ENCODE measurements around the gene ANKRD55.
"Not testable (repeated sequence)": the region's sequence is repeated elsewhere in the genome, so short reads cannot be mapped to it uniquely, and the experiment has no call there.

The ANKRD55 gene

DNA sequence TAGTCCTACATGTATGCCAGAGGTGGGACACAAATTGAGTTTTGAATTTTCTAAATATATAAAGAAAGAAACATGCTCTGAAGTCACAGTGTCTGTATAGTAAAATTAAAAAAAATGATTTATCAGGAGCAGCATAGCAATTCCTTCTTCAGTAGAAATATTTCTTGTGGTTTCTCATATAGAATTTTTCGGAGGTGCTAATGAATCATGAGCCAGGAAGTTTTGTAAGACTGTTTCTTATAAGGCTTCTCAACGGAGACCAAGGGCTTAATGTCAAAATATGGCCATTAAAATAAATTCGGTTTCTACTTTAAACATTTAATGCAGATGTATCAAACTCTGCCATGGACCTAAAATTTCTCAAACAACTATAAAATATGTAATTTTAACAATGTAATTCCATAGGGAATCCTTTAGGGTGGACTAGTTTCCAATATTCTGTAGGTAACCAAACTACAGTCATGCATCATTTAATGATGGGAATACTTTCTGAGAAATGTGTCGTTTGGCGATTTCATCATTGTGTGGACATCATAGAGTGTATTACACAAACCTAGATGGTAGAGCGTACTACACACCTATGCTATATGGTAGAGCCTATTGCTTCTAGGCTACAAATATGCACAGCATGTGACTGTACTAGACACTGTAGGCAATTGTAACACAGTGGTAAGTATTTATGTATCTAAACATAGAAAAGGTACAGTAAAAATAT lies 66.3 kb downstream of the ANKRD55 start:
- DNase-seq = no peak

DNA sequence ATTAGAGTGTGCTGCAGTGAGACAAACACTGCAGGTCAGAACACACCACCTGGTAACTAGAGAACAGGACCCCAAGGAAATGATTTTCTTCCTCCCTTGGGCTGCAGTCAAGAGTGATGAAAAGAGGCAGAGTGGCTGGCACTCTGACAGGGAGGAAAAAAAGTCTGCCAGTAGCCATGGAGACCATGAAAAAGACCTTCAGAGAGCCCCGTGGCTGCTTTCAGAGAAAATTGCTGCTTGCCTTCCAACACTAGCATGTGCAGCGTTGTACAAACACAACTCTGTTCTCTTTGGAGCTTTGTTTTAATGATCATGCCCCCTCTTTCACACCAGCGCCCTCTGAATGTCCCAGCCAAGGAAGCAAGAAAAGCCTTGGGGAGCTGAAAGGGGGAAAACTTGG lies 68.8 kb downstream of the ANKRD55 start:
- no peak for DNase-seq

DNA sequence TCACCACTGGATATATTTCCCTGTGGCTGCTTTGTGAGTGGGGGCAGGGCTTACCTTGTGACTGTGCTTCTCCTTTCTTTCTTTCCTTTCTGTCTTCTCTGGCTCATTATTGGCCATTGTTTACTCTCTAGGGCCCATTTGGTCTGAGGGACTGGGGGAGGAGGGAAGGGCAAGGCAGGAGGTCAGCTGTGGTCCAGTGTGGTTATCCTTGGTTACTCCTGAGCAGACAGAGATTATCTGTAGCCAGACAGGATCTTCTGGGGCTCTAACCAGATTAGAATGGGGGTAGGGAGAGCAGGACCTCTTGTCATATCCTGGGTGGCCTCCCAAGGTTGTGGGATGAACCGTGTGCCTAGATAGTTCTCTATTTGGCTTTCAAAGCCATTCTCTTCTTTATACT lies 71.2 kb downstream of the ANKRD55 start:
- DNase-seq = no peak

DNA sequence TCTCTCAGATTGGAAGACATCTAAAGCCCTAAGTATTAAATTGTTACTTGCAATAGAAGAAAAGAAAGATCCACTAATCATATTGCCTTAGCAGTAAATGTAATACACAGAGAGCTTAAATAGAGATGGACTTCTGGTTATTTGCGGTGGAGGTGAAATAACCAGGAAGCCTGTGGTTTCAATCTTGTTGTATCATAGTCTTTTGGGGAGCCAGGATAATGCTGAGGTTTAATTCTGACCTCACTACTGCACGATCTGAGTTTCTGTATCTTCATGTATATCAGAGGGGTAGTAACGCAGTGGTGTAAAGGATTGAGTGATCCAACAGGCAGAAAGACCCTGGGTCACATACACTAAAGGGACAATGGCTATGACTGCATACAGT lies 71.7 kb downstream of the ANKRD55 start:
- DNase-seq = no peak

DNA sequence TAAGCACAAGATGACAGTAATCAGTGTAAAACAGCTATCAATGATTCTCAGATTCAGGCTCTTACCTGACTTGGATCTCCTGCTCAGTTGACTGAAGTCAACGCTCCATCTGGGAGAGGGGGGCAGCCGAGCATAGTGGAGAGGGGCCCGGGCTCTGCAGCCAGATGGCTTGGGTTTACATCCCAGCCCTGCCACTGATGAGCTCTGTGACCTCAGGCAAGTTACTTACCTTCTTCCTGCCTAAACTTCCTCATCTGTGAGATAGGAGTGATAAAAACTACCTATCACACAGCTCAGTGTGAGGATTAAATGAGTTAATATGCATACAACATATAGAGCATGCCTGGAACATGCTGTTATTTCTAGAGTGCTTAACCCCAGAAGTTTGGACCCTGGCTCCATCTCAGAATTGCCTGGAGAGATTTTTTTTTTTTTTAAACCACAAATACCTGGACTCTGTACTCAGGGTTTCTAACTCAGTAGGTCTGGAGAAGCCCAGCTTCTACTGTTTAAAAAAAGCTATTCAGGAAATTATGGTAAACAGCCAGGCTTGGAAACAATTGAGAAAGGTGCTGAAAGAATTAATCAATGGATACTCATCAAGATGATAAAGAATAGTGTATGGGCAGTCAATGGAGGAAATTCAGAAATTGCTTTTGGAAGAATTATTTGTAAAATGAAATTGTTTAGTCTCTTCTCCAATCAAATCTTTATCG lies 72.2 kb downstream of the ANKRD55 start:
- no peak for DNase-seq

DNA sequence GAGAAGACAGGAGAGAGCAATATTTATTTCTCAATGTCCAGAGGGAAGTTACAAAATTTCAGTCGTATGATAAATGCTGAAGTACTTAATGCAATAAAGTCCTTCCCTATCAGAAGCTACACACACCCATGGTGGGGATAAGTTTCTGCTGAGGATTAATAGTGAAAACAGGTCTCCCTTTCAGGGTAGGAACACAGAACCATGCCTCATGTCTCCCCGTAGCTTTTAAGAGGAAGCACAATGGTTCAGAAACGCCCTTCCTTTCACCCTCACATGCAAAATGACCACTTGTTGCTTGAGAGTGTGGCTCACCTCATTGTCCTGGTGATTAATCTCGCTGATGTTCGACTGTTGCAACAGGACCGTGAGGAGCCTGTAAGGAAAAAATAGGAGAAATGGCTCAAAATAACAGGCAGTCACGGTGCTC lies 73.6 kb downstream of the ANKRD55 start:
- no peak for DNase-seq

DNA sequence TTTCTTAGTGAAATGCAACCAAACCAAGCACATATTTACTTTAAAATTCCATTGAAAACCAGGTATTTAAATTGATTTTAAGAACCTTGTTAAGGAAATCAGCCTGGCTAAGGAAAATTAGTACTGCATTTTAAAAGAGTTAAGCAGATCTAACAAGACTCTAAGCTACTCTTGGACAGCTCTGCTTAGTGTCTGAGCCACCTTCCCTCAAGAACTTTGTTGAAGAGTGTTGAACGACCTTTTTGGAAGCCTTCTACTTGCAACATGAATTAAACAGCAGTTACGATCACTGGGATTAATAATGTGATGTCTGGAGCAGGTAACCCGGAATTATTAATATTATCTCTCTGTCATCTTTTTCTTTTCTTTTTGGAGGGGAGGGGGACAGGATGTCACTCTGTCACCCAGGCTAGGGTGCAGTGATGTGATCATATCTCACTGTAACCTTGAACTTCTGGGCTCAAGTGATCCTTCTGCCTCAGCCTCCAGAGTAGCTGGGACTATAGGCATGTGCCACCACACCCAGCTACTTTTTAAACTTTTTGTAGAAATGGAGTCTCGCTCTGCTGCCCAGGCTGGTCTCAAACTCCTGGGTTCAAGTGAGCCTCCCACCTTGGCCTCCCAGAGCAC lies 74.7 kb downstream of the ANKRD55 start:
- DNase-seq = no peak

DNA sequence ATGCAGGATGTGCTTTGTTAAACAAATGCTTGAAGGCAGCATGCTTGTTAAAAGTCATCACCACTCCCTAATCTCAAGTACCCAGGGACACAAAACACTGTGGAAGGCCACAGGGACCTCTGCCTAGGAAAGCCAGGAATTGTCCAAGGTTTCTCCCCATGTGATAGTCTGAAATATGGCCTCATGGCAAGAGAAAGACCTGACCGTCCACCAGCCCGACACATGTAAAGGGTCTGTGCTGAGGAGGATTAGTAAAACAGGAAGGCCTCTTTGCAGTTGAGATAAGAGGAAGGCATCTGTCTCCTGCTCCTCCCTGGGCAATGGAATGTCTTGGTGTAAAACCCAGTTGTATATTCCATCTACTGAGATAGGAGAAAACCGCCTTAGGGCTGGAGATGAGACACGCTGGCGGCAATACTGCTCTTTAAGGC lies 75.9 kb downstream of the ANKRD55 start:
- not testable (repeated sequence) for DNase-seq

DNA sequence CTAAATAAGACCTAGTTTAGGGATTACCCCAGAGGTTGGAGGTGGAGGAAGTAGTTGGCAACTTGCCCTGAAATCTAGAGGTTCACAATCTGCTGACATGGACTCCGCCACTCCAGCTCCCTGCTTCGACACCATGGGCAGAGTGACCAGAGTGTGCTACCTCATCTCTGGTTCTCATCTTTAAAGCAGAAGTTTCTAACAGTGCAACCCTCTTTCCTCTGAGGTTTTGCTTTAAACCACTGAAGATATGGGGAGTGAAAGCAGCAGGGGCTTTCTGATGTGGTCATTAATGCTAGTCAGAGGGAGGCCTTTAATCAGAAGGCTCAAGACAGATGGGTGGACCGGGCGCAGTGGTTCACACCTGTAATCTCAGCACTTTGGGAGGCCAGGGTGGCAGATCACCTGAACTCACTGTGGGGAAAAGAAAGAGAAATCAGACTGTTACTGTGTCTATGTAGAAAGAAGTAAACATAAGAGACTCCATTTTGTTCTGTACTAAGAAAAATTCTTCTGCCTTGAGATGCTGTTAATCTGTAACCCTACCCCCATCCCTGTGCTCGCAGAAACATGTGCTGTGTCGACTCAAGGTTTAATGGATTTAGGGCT lies 76.4 kb downstream of the ANKRD55 start:
- DNase-seq = not testable (repeated sequence)

DNA sequence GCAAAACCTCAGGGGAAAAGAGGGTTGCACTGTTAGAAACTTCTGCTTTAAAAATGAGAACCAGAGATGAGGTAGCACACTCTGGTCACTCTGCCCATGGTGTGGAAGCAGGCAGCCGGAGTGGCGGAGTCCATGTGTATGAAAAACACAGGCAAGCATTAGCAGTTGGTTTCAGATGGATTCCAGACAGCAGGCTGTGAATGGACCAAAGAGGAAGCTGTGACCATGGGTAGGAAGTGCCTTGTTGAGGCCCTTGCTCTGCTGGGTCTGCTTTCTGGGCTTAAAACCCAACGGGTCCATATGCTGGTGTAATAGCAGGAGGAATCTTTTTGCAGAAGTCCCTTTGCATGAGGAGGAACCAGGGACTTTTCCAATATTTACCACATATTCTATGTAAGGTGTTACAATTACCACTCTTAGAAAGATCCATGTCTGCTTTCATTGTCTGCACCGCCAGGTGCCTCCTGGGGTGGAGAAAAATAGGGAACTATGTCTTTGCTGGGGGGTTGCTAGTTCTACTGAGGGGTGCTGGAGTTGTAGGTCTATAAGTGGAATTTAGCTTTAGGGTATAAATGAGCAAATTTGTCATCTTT lies 77.0 kb downstream of the ANKRD55 start:
- DNase-seq = no peak

DNA sequence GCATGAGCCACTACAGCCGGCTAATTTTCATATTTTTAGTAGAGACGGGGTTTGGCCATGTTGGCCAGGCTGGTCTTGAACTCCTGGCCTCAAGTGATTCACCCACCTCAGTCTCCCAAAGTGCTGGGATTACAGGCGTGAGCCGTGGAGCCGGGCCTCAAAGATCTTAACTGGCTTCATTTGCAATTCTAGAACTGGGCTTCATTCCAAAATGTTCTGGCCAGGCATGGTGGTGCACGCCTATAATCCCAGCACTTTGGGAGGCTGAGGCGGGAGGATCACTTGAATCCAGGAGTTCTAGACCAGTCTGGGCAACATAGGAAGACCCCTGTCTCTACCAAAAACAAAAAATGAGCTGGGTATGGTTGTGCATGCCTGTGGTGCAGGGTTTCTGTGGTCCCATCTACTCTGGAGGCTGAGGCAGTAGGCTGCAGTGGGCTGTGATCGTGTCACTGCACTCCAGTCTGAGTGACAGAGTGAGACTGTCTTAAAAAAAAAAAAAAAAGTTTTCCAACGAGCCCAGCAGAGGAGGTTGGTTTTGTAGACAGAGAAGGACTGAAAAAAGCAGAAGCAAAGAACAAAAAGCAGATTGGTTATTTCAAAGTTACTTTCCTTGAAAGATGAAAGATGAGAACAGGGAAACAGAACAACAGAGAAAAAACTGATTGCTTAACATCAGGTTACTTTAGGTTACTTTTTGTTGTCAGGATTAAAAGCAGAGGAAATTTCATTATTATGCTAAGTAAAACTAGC lies 78.2 kb downstream of the ANKRD55 start:
- no peak for DNase-seq

DNA sequence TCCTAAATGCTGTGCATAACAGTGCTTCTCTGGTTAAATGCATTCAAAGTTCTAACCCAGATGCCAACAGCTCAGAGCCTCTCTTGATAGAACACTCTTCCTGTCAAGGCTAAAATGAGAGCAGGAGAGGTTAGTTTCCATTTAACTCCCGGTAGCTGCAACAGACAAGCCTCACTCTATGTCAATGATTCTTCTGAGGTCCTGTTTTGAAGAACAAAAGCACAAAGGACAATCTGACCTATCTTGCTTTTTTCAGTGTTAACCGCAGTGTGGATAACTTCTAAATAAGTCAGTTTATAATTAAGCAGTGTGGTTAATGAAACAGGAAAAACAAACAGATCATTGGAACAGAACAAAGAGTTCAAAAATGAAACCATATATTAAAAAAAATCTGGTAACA lies 80.7 kb downstream of the ANKRD55 start:
- no peak for DNase-seq

DNA sequence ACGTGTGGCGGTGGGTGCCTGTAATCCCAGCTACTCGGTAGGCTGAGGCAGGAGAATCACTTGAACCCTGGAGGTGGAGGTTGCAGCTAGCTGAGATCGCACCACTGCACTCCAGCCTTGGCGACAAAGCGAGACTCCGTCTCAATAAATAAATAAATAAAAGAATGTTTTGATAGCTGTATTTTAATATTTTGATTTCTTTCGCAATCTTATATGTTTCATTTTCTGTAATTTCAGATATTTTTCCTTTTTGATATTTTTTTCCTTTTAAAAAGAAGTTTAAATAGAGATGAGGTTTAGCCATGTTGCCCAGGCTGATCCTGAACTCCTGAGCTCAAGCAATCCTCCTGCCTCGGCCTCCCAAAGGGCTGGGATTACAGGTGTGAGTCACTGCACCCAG lies 82.4 kb downstream of the ANKRD55 start:
- not testable (repeated sequence) for DNase-seq

DNA sequence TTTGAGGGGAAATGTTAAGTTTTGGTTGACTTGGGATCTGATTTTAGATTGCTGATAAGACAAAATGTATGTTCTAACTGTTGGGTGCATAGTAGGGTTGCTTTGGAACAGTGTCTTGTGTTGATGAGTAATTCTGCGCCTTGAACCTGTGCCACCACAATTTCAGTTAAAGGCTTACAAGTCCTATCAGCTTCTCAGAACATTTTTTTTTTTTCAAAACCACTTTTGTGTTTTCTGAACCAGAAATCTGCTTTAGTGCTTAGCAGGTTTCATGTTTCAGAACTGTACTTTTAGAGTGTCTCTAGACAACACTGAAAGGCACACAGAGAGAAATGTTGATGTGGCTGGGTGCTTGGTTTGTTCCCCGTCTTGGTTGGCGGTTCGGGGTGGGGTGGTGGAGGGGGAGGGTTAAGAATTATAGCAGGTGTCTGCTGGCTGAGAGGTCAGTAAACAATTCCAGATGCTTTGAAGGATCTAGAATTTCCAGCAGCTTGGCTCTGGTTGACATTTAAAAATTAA lies 84.6 kb downstream of the ANKRD55 start:
- DNase-seq = no peak

DNA sequence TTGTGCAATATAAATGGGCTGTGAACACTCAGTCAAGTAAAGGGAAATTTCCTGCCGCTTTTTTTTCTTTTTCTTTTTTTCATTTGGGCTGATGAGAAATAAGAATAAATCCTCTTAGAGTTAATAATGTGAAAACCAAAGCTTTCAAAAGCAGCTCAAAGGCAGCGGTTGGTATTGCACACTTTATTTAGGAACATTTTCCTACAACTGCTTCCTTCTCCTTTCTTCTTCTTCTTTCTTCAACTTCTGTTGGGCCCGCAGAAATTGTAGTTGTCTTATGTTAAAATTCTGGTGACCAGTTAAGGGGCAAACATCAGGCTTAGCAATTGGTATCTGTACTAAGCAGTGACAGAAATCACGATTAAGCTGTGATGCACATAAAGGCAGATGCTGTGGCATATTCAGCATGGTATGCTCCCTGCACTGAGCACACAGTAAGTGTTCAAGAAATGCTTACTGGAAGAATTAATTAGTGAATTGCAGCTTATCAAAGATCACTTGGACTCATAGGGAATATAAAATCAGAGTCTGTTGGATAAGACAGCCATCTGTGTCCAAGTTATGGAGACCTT lies 85.4 kb downstream of the ANKRD55 start:
- no peak for DNase-seq

DNA sequence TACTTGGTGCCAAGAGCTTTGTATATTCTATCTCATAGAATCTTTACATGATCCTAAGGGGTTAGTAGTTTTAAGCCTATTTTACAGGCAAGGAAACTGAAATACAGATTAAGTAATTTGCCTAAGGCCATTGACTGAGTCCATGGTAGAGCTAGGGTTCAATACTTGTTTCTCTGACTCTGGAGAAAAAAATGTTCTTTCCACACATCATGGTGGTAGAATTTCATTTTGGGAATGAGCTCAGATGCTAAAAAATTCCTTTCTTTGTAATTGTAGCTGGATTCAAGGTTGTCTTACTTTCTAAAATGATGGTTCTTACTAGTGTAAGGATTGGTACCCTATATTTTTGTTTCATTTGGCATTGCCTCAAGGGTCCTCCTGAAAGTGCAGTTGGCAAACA lies 86.0 kb downstream of the ANKRD55 start:
- no peak for DNase-seq

DNA sequence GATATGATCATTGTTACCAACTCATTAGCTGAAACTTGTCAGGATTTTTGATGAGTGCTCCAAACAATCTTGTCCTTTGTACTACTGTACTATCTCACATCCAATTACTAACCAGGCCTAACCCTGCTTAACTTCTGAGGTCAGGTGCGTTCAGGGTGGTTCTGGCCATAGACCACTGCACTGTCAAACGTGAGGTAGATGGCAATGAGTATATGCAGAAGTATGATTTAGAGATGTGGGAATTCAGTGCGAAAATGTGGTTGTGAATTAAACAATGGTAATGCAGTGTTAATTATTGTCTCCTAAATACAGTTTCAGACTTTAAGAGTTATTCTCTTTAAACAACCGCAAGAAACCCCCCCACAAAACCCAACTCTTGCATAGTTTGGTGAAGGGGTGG lies 86.5 kb downstream of the ANKRD55 start:
- no peak for DNase-seq

DNA sequence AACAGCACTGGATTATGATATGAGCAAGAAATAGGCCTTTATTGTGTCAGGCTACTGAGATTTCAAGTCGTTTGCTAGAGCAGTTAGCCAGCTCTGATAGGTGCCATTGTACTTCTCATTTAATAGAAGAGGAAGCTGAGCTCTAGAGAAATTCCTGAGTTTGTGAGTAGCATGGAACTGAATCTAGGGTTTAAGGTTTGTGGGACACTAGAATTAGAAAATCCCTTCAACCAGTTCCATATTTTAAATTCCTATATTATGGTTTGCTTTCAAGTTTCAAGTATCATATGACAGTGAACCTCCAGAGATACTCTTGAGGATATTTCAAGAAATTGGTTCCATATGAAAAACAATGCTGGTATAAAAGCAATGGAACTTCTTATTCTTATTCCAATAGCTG lies 87.6 kb downstream of the ANKRD55 start:
- DNase-seq = no peak

DNA sequence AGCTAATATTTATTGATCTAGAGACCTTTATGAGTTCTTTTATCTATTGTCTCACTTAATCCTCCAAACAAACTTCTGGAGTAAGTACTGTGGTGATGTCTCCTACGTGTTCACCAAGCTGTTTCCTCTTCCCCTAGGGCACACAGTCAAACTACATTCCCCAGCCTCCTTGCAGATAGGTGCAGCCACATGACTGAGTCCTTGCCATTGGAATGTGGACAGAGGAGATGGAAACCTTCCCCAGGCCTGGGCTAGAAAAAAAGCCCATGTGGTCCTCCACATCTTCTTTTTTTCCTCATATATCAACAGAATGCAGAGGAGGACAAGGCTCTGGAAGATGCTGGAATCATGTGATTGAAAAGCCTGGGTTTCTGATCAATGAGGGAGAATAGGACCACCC lies 88.0 kb downstream of the ANKRD55 start:
- DNase-seq = no peak

DNA sequence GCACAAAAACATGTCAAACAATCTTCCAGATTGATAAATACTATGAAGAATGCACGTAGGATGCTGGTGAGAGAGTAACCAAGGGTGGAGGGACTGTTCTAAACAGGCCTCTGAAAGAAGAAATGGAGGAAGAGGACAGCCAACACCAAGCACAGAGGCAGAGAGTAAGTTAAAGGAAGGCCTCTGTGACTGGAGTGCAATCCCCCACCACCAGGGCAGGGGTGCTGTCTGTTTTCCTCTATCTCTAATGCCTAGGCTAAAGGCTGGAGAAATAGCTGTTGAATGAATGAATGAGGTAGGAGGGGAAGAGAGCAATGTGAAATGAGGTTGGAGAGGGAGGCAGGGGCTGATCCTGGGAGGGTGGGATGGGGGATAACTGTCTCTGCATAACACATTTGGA lies 88.9 kb downstream of the ANKRD55 start:
- DNase-seq = no peak

DNA sequence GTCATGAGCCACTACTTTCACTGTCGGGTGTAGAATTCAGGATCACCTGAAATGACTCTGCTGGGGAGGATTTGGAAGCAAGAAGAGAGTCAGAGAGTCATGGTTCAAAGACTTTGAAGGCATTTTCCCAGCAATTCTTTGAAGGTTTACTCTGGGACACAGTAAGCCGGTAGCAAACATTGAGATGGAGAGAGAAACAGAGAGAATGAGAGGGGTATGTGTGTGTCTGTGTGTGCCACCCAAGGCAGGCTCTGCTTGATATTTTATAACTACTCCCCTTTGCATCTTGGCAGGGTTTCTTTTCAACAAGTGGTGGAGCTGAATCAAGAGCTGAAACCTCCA lies 89.8 kb downstream of the ANKRD55 start:
- DNase-seq = no peak
